ENCODE measurements around the gene RPL35.
"Not testable (repeated sequence)": the region's sequence is repeated elsewhere in the genome, so short reads cannot be mapped to it uniquely, and the experiment has no call there.

The RPL35 gene

GRCh38 chr9:124849801-124850200 lies 12.0 kb downstream of the RPL35 start:
- Mint-ChIP-seq H3K4me3 (no peak overlapping the region), H3K9me3 (no peaks in the 10 kb centered on the region), H3K27ac (no peak overlapping the region), H3K4me1 (ENCODE audit: low read depth) (peaks cover 4% of the 10 kb centered on the region), H3K27me3 (ENCODE audit: low read depth) (peaks cover 3% of the 10 kb centered on the region), H3K36me3 (ENCODE audit: low read depth) (no peaks in the 10 kb centered on the region)

DNA sequence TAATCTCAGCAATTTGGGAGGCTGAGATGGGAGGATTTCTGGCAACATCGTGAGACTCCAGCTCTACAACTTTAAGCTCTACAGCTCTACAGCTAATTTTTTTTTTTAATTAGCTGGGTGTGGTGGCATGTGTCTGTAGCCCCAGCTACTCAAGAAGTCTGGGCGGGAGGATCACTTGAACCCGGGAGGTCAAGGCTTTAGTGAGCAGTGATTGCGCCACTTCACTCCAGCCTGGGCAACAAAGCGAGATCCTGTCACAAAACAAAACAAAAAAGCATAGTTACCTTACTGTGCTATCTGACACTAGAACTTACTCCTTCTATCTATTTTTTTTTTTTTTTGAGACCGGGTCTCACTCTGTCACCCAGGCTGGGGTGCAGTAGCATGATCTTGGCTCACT lies 14.8 kb downstream of the RPL35 start:
- H3K36me3 Mint-ChIP-seq (ENCODE audit: low read depth): no peaks in the 10 kb centered on the region
- H3K27ac Mint-ChIP-seq: no peak overlapping the region
- H3K4me3 Mint-ChIP-seq: no peak overlapping the region
- H3K4me1 Mint-ChIP-seq (ENCODE audit: low read depth): peaks cover 1% of the 10 kb centered on the region
- H3K27me3 Mint-ChIP-seq (ENCODE audit: low read depth): peaks cover 3% of the 10 kb centered on the region
- no peaks in the 10 kb centered on the region for H3K9me3 Mint-ChIP-seq

DNA sequence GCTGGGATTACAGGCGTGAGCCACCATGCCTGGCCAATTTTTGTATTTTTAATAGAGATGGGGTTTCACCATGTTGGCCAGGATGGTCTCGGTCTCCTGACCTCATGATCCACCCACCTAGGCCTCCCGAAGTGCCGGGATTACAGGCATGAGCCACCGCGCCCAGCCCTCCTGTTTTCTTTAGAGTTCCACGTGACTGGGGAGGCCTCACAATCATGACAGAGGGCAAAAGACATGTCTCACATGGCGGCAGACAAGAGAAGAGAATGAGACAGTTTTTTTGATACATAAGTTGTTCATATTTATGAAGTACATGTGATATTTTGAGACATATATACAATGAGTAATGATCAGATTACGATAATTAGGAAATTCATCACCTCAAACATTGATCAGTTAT lies 15.3 kb downstream of the RPL35 start:
- not testable (repeated sequence) for H3K36me3 Mint-ChIP-seq (ENCODE audit: low read depth); H3K4me1 Mint-ChIP-seq (ENCODE audit: low read depth); H3K9me3 Mint-ChIP-seq; H3K27ac Mint-ChIP-seq; H3K4me3 Mint-ChIP-seq; H3K27me3 Mint-ChIP-seq (ENCODE audit: low read depth)

- Mint-ChIP-seq H3K36me3 (ENCODE audit: low read depth) (no peaks in the 10 kb centered on the region), H3K27me3 (ENCODE audit: low read depth) (no peaks in the 10 kb centered on the region), H3K4me1 (ENCODE audit: low read depth) (no peaks in the 10 kb centered on the region), H3K4me3 (no peak overlapping the region), H3K9me3 (no peaks in the 10 kb centered on the region), H3K27ac (no peak overlapping the region)
Observed at GRCh38 chr9:124844291-124844690, 17.5 kb downstream of the RPL35 start.

GRCh38 chr9:124843456-124844034 lies 18.2 kb downstream of the RPL35 start:
- no peaks in the 10 kb centered on the region for H3K27me3 Mint-ChIP-seq (ENCODE audit: low read depth)
- no peaks in the 10 kb centered on the region for H3K9me3 Mint-ChIP-seq
- H3K27ac Mint-ChIP-seq: no peak overlapping the region
- H3K4me1 Mint-ChIP-seq (ENCODE audit: low read depth): no peaks in the 10 kb centered on the region
- no peak overlapping the region for H3K4me3 Mint-ChIP-seq
- no peaks in the 10 kb centered on the region for H3K36me3 Mint-ChIP-seq (ENCODE audit: low read depth)

DNA sequence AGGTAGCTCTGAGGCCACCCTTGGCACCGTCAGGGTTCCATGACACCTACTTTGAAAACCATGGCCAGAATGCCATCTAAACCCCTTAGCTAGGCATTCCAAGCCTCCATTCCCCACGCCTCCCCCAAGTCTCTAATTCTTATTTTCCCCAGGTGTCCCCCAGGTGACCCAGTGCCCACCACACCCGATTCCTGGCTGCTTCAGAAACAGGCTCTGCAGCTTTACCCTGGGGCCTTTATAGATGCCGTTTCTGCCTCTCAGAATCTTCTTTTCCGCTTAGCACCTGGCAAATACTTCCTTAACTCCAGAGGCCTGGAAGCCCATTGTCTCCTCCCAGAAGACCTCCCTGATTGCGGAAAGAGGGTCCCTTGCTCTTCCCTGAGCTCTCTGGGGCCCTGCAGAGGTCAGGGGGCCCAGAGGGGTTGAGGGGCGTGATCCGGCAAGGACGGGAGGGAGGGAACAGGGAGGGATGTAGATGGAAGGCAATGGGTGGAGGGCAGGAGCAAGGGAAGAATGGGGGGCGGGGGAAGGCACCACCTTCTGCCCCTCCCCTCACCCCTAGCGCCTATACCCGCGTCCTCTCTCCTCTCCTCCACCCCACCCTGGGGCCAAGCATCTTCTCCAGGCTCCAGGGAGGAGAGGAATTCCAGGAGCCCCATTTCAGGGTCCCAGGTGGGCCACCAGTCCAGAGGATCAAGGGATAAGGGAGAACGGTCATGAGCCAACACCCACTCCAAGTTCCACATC lies 20.5 kb downstream of the RPL35 start:
- H3K9me3 Mint-ChIP-seq: no peaks in the 10 kb centered on the region
- no peak overlapping the region for H3K27ac Mint-ChIP-seq
- H3K27me3 Mint-ChIP-seq (ENCODE audit: low read depth): peaks cover 9% of the 10 kb centered on the region
- no peak overlapping the region for H3K4me3 Mint-ChIP-seq
- no peaks in the 10 kb centered on the region for H3K36me3 Mint-ChIP-seq (ENCODE audit: low read depth)
- no peaks in the 10 kb centered on the region for H3K4me1 Mint-ChIP-seq (ENCODE audit: low read depth)

GRCh38 chr9:124840300-124840833 lies 21.4 kb downstream of the RPL35 start:
- no peak overlapping the region for H3K4me3 Mint-ChIP-seq
- H3K27me3 Mint-ChIP-seq (ENCODE audit: low read depth): peaks cover 12% of the 10 kb centered on the region
- H3K27ac Mint-ChIP-seq: no peak overlapping the region
- H3K36me3 Mint-ChIP-seq (ENCODE audit: low read depth): no peaks in the 10 kb centered on the region
- no peaks in the 10 kb centered on the region for H3K4me1 Mint-ChIP-seq (ENCODE audit: low read depth)
- H3K9me3 Mint-ChIP-seq: no peaks in the 10 kb centered on the region

- H3K4me1 Mint-ChIP-seq (ENCODE audit: low read depth): no peaks in the 10 kb centered on the region
- H3K4me3 Mint-ChIP-seq: no peak overlapping the region
- no peaks in the 10 kb centered on the region for H3K36me3 Mint-ChIP-seq (ENCODE audit: low read depth)
- H3K9me3 Mint-ChIP-seq: no peaks in the 10 kb centered on the region
- no peak overlapping the region for H3K27ac Mint-ChIP-seq
- peaks cover 12% of the 10 kb centered on the region for H3K27me3 Mint-ChIP-seq (ENCODE audit: low read depth)
Observed at GRCh38 chr9:124839612-124840299, 22.0 kb downstream of the RPL35 start.

- not testable (repeated sequence) for H3K4me1 Mint-ChIP-seq (ENCODE audit: low read depth); H3K4me3 Mint-ChIP-seq; H3K36me3 Mint-ChIP-seq (ENCODE audit: low read depth); H3K27ac Mint-ChIP-seq; H3K9me3 Mint-ChIP-seq
- peaks cover 12% of the 10 kb centered on the region for H3K27me3 Mint-ChIP-seq (ENCODE audit: low read depth)
Observed at GRCh38 chr9:124838567-124839275, 23.0 kb downstream of the RPL35 start.

GRCh38 chr9:124838132-124838531 lies 23.6 kb downstream of the RPL35 start:
- H3K27me3 Mint-ChIP-seq (ENCODE audit: low read depth): peaks cover 12% of the 10 kb centered on the region
- H3K36me3 Mint-ChIP-seq (ENCODE audit: low read depth); H3K27ac Mint-ChIP-seq; H3K9me3 Mint-ChIP-seq; H3K4me3 Mint-ChIP-seq; H3K4me1 Mint-ChIP-seq (ENCODE audit: low read depth): not testable (repeated sequence)

DNA sequence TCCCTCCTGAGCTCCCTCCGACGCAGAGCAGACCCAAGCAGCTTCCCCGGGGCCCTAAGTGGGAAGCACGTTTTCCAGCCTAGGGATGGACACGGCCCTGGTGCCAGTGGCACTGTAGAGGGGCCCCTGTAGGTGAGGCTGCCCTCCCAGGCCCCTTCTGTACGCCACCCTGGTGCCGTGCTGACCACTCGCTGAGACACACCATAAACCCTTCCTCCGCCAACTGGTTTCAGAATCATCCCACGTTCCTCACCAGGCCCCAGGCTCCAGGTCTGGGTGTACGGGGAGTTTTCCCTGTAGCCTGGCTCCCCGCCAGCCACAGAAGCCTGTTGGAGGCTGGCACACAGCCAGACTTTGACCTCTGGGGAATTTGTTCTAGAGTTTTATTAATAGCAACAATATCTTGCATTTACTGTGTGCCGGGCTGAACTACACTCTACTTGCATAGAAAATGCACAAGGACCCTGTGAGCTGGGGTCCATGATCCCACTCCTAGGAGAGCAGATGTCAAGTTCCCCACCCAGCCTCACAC lies 26.7 kb downstream of the RPL35 start:
- no peaks in the 10 kb centered on the region for H3K4me1 Mint-ChIP-seq (ENCODE audit: low read depth)
- peaks cover 12% of the 10 kb centered on the region for H3K27me3 Mint-ChIP-seq (ENCODE audit: low read depth)
- H3K4me3 Mint-ChIP-seq: no peak overlapping the region
- H3K36me3 Mint-ChIP-seq (ENCODE audit: low read depth): no peaks in the 10 kb centered on the region
- H3K27ac Mint-ChIP-seq: no peak overlapping the region
- no peaks in the 10 kb centered on the region for H3K9me3 Mint-ChIP-seq

DNA sequence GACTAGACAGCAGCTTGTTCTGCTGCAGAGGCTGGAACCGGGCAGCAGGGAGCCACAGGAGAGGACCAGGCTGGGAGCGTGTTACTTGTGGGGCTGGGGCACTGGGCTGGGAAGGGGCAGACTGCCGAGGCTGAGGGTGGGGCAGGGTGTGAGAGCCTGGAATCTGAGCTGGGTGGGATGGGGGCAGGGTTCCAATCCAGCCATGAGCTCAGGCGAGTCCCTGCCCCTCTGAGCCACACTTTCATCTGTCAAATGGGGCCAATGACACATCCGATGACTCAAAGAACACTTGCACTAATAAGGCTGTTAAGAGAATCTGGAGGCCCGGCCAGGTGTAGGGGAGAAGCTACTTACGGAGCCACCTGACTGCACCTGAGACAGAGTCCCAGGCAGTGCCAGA lies 27.2 kb downstream of the RPL35 start:
- Mint-ChIP-seq H3K36me3 (ENCODE audit: low read depth) (no peaks in the 10 kb centered on the region), H3K27me3 (ENCODE audit: low read depth) (peaks cover 12% of the 10 kb centered on the region), H3K4me1 (ENCODE audit: low read depth) (no peaks in the 10 kb centered on the region), H3K4me3 (no peak overlapping the region), H3K27ac (no peak overlapping the region), H3K9me3 (no peaks in the 10 kb centered on the region)

- H3K36me3 Mint-ChIP-seq (ENCODE audit: low read depth): no peaks in the 10 kb centered on the region
- H3K4me3 Mint-ChIP-seq: no peak overlapping the region
- no peaks in the 10 kb centered on the region for H3K9me3 Mint-ChIP-seq
- peaks cover 3% of the 10 kb centered on the region for H3K27me3 Mint-ChIP-seq (ENCODE audit: low read depth)
- no peak overlapping the region for H3K27ac Mint-ChIP-seq
- no peaks in the 10 kb centered on the region for H3K4me1 Mint-ChIP-seq (ENCODE audit: low read depth)
Observed at GRCh38 chr9:124831642-124832364, 30.0 kb downstream of the RPL35 start.

DNA sequence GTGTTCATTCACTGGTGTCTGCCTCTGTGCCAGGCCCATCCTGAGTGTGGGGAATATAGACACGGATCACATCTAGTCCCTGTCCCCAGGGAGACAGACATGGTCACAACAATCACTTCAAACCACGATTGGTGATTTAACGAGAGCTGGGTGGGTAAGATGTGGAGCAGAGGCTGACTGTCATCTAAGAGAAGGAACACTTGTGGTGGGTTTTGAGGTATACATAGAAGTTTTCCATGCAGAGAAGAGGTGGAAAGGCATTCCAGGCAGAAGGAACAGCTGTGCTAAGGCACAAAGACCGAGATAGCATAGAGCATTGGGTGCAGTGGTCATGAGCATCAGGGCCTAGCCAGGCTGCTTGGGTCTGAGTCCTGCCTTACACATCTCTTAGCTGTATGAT lies 31.2 kb downstream of the RPL35 start:
- Mint-ChIP-seq H3K36me3 (ENCODE audit: low read depth) (no peaks in the 10 kb centered on the region), H3K27ac (no peak overlapping the region), H3K9me3 (no peaks in the 10 kb centered on the region), H3K4me3 (no peak overlapping the region), H3K4me1 (ENCODE audit: low read depth) (no peaks in the 10 kb centered on the region), H3K27me3 (ENCODE audit: low read depth) (peaks cover under 1% of the 10 kb centered on the region)
